Measurements from ENCODE around the gene BLACAT1. TPM values are rescaled to one million over a fixed set of nuclear protein-coding genes. Genes with fewer than 3 reads are reported as not detected.

Gene BLACAT1
- total RNA-seq, 5 donors from 2014 or later (not counting 1 experiment from before 2014, with no cell fraction given), result 0.16 to 0.60 (median 0.30) TPM; not detected in 2

DNA sequence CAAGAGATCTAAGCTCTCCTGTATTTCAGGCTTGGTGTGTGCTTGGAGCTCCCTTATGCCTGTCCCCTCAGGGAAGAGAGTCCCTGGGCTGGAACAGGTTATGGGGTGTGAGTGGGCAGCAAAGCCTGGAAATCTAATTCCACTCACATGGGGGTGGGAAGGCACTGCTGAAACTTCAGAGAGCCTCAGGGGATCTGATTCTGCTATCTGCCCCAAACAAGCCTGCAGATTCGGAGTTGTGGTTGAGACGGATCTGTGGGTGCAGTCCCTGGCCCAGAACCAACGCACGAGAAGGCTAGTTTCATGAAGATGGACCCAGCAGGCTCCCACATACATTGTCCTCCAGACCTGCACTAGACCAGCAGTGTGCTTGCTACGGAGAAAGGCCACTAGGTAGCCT, 2.9 kb downstream of the BLACAT1 start:
- 76% methylated on average over 4 of the region's 5 CpGs for WGBS (ENCODE audit: insufficient coverage)
- H3K4me1 Mint-ChIP-seq, result peaks cover 17 to 23% (median 17%) of the 10 kb centered on the region in 3 donors

DNA sequence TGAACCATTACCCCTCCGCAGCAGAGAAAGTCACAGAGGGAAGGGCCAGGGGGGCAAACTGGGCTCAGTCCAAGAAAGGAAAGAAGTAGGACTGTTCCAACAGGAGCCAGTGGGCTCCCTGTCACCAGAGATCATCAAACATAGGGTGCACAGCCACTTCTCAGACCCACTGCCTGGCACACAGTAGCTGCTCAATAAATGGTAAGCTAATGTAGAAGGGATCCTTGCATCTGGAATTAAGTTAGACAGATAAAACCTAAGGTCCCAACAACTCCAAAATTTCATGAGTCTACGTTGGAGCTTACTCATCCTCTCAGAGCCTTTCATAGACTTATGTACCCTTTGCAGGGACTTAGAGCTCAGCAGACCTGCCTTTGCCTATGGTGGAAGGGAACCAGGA, 3.5 kb downstream of the BLACAT1 start:
- POLR2A ChIA-PET, result no interaction called here
- Mint-ChIP-seq H3K36me3 (no peaks in the 10 kb centered on the region), H3K27me3 (peaks cover 47 to 60% of the 10 kb centered on the region in 2 donors), H3K9me3 (no peaks in the 10 kb centered on the region), H3K4me1 (peaks cover 11 to 18% (median 17%) of the 10 kb centered on the region in 3 donors), H3K4me3 (no peak overlapping the region), H3K27ac (no peak overlapping the region)
- ATAC-seq (replicated peaks in 1 of 4), result no peak
- no peaks in the 10 kb centered on the region for H3K36me3 ChIP-seq (ENCODE audit: control insufficient read depth in 2 of 2, extremely low read depth in 1 of 2, insufficient read depth in 1 of 2, low read length in 1 of 2)
- H3K27ac ChIP-seq (ENCODE audit: low read length), result no peak overlapping the region
- peaks cover 2 to 30% of the 10 kb centered on the region in 2 experiments for H3K4me1 ChIP-seq (ENCODE audit: control insufficient read depth in 1 of 2, extremely low read depth in 1 of 2, insufficient read depth in 2 of 2, low read length in 2 of 2)
- no peak for DNase-seq
- WGBS (ENCODE audit: insufficient coverage), result 100% methylated on average over 1 of the region's 2 CpGs
- peaks cover 12 to 76% of the 10 kb centered on the region in 2 experiments for H3K27me3 ChIP-seq (replicated peaks in 1 of 2; ENCODE audit: control insufficient read depth in 2 of 2, extremely low read depth in 1 of 2, insufficient read depth in 2 of 2, low read length in 1 of 2)
- CTCF ChIA-PET, result interaction anchor here in 1 of 2 donors (0.7 kb wide), 1 partner anchor 10 kb away, joined by 3 read pairs; no protein-coding TSS in a partner anchor
- no peak overlapping the region for H3K4me3 ChIP-seq (ENCODE audit: control insufficient read depth in 1 of 2, extremely low read depth in 1 of 2, low read length in 1 of 2)
- no peaks in the 10 kb centered on the region for H3K9me3 ChIP-seq

More for the DNA sequence above, 2.9 kb downstream of the BLACAT1 start:
- H3K36me3 Mint-ChIP-seq, result no peaks in the 10 kb centered on the region
- ChIA-PET POLR2A (interaction anchor here in 1 of 2 donors (0.6 kb wide), 1 partner anchor 32 kb away, joined by 4 read pairs; no protein-coding TSS in a partner anchor), CTCF (interaction anchor here (0.6 to 0.7 kb wide), 2 partner anchors 10 to 13 kb away, joined by 3 to 5 read pairs; no protein-coding TSS in a partner anchor)
- H3K27me3 ChIP-seq (replicated peaks in 1 of 2; ENCODE audit: control insufficient read depth in 2 of 2, extremely low read depth in 1 of 2, insufficient read depth in 2 of 2, low read length in 1 of 2), result peaks cover 13 to 82% of the 10 kb centered on the region in 2 experiments
- peaks cover 52 to 66% of the 10 kb centered on the region in 2 donors for H3K27me3 Mint-ChIP-seq
- H3K27ac ChIP-seq (ENCODE audit: low read length), result no peak overlapping the region
- H3K36me3 ChIP-seq (ENCODE audit: control insufficient read depth in 2 of 2, extremely low read depth in 1 of 2, insufficient read depth in 1 of 2, low read length in 1 of 2), result no peaks in the 10 kb centered on the region
- H3K4me3 ChIP-seq (ENCODE audit: control insufficient read depth in 1 of 2, extremely low read depth in 1 of 2, low read length in 1 of 2), result no peak overlapping the region
- ATAC-seq (replicated peaks in 1 of 4) (no peak), DNase-seq (no peak)
- no peaks in the 10 kb centered on the region for H3K9me3 Mint-ChIP-seq
- no peak overlapping the region for H3K27ac Mint-ChIP-seq
- H3K9me3 ChIP-seq, result no peaks in the 10 kb centered on the region
- peaks cover 2 to 34% of the 10 kb centered on the region in 2 experiments for H3K4me1 ChIP-seq (ENCODE audit: control insufficient read depth in 1 of 2, extremely low read depth in 1 of 2, insufficient read depth in 2 of 2, low read length in 2 of 2)
- H3K4me3 Mint-ChIP-seq, result no peak overlapping the region

DNA sequence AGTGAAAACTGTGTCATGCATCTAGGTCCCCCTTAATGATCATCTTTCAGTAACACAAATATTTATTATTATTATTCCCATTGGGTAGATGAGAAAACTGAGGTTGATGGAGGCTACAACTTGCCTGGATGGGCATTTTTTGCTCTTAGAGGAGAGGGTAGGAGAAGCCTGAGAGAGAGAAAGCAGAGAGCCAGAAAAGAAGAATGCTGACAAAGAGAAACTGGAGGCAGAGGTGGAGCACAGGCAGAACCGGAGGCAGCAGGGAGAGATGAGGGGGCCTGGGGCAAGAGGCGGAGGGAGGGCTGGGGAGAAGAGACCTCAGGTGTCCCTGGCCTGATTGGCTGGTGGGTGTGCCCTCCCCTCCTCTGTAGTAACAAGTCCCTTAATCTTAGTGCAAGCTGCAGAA, 4.1 kb downstream of the BLACAT1 start:
- H3K4me3 ChIP-seq (ENCODE audit: control insufficient read depth in 1 of 2, extremely low read depth in 1 of 2, low read length in 1 of 2), result no peak overlapping the region
- Mint-ChIP-seq H3K4me1 (peaks cover 11 to 18% (median 17%) of the 10 kb centered on the region in 3 donors), H3K27ac (no peak overlapping the region), H3K36me3 (no peaks in the 10 kb centered on the region), H3K9me3 (no peaks in the 10 kb centered on the region), H3K4me3 (no peak overlapping the region), H3K27me3 (peaks cover 47 to 59% of the 10 kb centered on the region in 2 donors)
- H3K36me3 ChIP-seq (ENCODE audit: control insufficient read depth in 2 of 2, extremely low read depth in 1 of 2, insufficient read depth in 1 of 2, low read length in 1 of 2), result no peaks in the 10 kb centered on the region
- ChIA-PET POLR2A (no interaction called here), CTCF (no interaction called here)
- WGBS (ENCODE audit: insufficient coverage), result 40% methylated on average over 1 of the region's 2 CpGs
- H3K4me1 ChIP-seq (ENCODE audit: control insufficient read depth in 1 of 2, extremely low read depth in 1 of 2, insufficient read depth in 2 of 2, low read length in 2 of 2), result peaks cover 2 to 26% of the 10 kb centered on the region in 2 experiments
- ATAC-seq (replicated peaks in 1 of 4) (no peak), DNase-seq (no peak)
- H3K27me3 ChIP-seq (replicated peaks in 1 of 2; ENCODE audit: control insufficient read depth in 2 of 2, extremely low read depth in 1 of 2, insufficient read depth in 2 of 2, low read length in 1 of 2), result peaks cover 12 to 72% of the 10 kb centered on the region in 2 experiments
- H3K9me3 ChIP-seq, result no peaks in the 10 kb centered on the region
- no peak overlapping the region for H3K27ac ChIP-seq (ENCODE audit: low read length)

DNA sequence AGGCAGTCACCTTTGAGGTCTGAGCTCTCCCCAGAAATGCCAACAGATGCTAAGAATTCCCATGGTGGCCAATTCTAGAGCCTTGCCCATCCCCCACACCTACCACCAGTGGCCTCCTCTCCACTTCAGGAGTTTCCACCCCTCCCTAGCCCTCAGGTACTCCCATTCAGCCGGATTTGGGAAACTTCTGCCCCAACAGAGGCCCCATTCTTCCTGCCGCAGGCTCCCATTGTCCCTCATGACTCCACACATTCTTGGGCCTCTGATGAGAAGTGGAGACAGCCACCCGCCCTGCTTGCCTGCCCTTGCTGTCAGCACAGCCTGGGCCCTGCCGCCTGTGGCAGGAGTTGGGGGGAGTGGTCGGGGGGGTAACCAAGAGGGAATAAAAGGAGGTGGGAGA, 4.6 kb downstream of the BLACAT1 start:
- Histone ChIP-seq H3K4me1 (ENCODE audit: control insufficient read depth in 1 of 2, extremely low read depth in 1 of 2, insufficient read depth in 2 of 2, low read length in 2 of 2) (peaks cover 2 to 21% of the 10 kb centered on the region in 2 experiments), H3K27me3 (replicated peaks in 1 of 2; ENCODE audit: control insufficient read depth in 2 of 2, extremely low read depth in 1 of 2, insufficient read depth in 2 of 2, low read length in 1 of 2) (peaks cover 12 to 67% of the 10 kb centered on the region in 2 experiments), H3K27ac (ENCODE audit: low read length) (no peak overlapping the region), H3K4me3 (ENCODE audit: control insufficient read depth in 1 of 2, extremely low read depth in 1 of 2, low read length in 1 of 2) (no peak overlapping the region), H3K9me3 (no peaks in the 10 kb centered on the region), H3K36me3 (ENCODE audit: control insufficient read depth in 2 of 2, extremely low read depth in 1 of 2, insufficient read depth in 1 of 2, low read length in 1 of 2) (no peaks in the 10 kb centered on the region)
- Mint-ChIP-seq H3K36me3 (no peaks in the 10 kb centered on the region), H3K27ac (no peak overlapping the region), H3K9me3 (no peaks in the 10 kb centered on the region), H3K27me3 (peaks cover 43 to 56% of the 10 kb centered on the region in 2 donors), H3K4me3 (no peak overlapping the region), H3K4me1 (peaks cover 8 to 14% (median 13%) of the 10 kb centered on the region in 3 donors)
- no peak for DNase-seq
- ATAC-seq (replicated peaks in 1 of 4), result no peak
- CTCF ChIA-PET, result no interaction called here
- WGBS (ENCODE audit: insufficient coverage), result 34% methylated on average over 2 of the region's 5 CpGs
- POLR2A ChIA-PET, result no interaction called here

GRCh38 chr1:205450448-205450847, 5.4 kb downstream of the BLACAT1 start:
- 64% methylated on average over 2 of the region's 4 CpGs for whole genome bisulfite sequencing (ENCODE audit: insufficient coverage)

GRCh38 chr1:205449750-205450443, 5.9 kb downstream of the BLACAT1 start:
- peaks cover 3 to 6% (median 6%) of the 10 kb centered on the region in 3 donors for H3K4me1 Mint-ChIP-seq
- H3K4me3 Mint-ChIP-seq, result no peak overlapping the region
- no peak overlapping the region for H3K4me3 ChIP-seq (ENCODE audit: control insufficient read depth in 1 of 2, extremely low read depth in 1 of 2, low read length in 1 of 2)
- DNase-seq, result no peak
- no peak overlapping the region for H3K27ac ChIP-seq (ENCODE audit: low read length)
- H3K27ac Mint-ChIP-seq, result no peak overlapping the region
- peaks cover 38 to 47% of the 10 kb centered on the region in 2 donors for H3K27me3 Mint-ChIP-seq
- no peaks in the 10 kb centered on the region for H3K9me3 Mint-ChIP-seq
- no peaks in the 10 kb centered on the region for H3K36me3 Mint-ChIP-seq
- ATAC-seq (replicated peaks in 1 of 4), result peak in 2 of 4 experiments; percentile 27 to 49
- ChIA-PET CTCF (interaction anchor here (0.6 to 0.7 kb wide), 2 partner anchors 15 to 258 kb away, joined by 3 read pairs; no protein-coding TSS in a partner anchor), POLR2A (no interaction called here)
- H3K36me3 ChIP-seq (ENCODE audit: control insufficient read depth in 2 of 2, extremely low read depth in 1 of 2, insufficient read depth in 1 of 2, low read length in 1 of 2), result no peaks in the 10 kb centered on the region
- peaks cover 11 to 54% of the 10 kb centered on the region in 2 experiments for H3K27me3 ChIP-seq (replicated peaks in 1 of 2; ENCODE audit: control insufficient read depth in 2 of 2, extremely low read depth in 1 of 2, insufficient read depth in 2 of 2, low read length in 1 of 2)
- H3K4me1 ChIP-seq (ENCODE audit: control insufficient read depth in 1 of 2, extremely low read depth in 1 of 2, insufficient read depth in 2 of 2, low read length in 2 of 2), result peaks cover 0 to 8% of the 10 kb centered on the region in 2 experiments
- WGBS (ENCODE audit: insufficient coverage), result 51% methylated on average over 11 of the region's 18 CpGs
- no peaks in the 10 kb centered on the region for H3K9me3 ChIP-seq

More at GRCh38 chr1:205450448-205450847, 5.4 kb downstream of the BLACAT1 start:
- no peaks in the 10 kb centered on the region for H3K9me3 ChIP-seq
- peaks cover 12 to 59% of the 10 kb centered on the region in 2 experiments for H3K27me3 ChIP-seq (replicated peaks in 1 of 2; ENCODE audit: control insufficient read depth in 2 of 2, extremely low read depth in 1 of 2, insufficient read depth in 2 of 2, low read length in 1 of 2)
- Mint-ChIP-seq H3K36me3 (no peaks in the 10 kb centered on the region), H3K4me3 (no peak overlapping the region), H3K27ac (no peak overlapping the region), H3K9me3 (no peaks in the 10 kb centered on the region), H3K4me1 (peaks cover 3 to 9% (median 6%) of the 10 kb centered on the region in 3 donors), H3K27me3 (peaks cover 38 to 51% of the 10 kb centered on the region in 2 donors)
- no peak overlapping the region for H3K27ac ChIP-seq (ENCODE audit: low read length)
- ChIA-PET CTCF (interaction anchor here (0.6 to 0.7 kb wide), 2 partner anchors 15 to 258 kb away, joined by 3 read pairs; no protein-coding TSS in a partner anchor), POLR2A (no interaction called here)
- no peak overlapping the region for H3K4me3 ChIP-seq (ENCODE audit: control insufficient read depth in 1 of 2, extremely low read depth in 1 of 2, low read length in 1 of 2)
- no peak for ATAC-seq (replicated peaks in 1 of 4)
- no peaks in the 10 kb centered on the region for H3K36me3 ChIP-seq (ENCODE audit: control insufficient read depth in 2 of 2, extremely low read depth in 1 of 2, insufficient read depth in 1 of 2, low read length in 1 of 2)
- peaks cover 0 to 13% of the 10 kb centered on the region in 2 experiments for H3K4me1 ChIP-seq (ENCODE audit: control insufficient read depth in 1 of 2, extremely low read depth in 1 of 2, insufficient read depth in 2 of 2, low read length in 2 of 2)
- DNase-seq, result no peak

All from T-cell (primary cell).